ENCODE data around the gene UPF1.
A peak's percentile ranks its signal among the peaks of the same experiment; 100 is the strongest.

The UPF1 gene

DNA sequence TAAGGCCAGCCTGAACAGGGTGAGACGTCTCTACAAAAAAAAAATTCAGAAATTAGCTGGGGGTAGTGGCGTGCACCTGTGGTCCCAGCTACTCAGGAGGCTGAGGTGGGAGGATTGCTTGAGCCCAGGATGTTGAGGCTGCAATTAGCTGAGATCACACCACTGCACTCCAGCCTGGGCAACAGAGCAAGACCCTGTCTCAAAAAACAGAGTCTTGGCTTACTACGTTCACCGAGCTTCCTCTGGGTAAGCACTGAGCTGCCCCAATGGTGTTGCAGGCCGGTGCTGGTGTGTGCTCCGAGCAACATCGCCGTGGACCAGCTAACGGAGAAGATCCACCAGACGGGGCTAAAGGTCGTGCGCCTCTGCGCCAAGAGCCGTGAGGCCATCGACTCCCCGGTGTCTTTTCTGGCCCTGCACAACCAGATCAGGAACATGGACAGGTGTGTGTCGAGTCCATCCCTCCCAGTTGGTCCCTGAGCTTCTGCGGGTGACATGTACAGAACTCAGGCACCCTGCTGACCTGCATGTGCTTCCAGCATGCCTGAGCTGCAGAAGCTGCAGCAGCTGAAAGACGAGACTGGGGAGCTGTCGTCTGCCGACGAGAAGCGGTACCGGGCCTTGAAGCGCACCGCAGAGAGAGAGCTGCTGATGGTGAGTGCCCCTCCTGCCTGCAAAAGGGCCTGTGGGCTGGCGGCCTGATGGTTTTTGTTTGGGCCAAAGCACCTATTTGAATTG is 24.1 kb downstream of the UPF1 start:
- no peaks in the 10 kb centered on the region for H3K9me3 Mint-ChIP-seq
- H3K27ac Mint-ChIP-seq = peak overlapping the region in 2 of 3 experiments; percentile 54 to 83
- peaks cover 22% of the 10 kb centered on the region for H3K4me1 Mint-ChIP-seq
- peaks cover 68% of the 10 kb centered on the region for H3K36me3 Mint-ChIP-seq (ENCODE audit: low read depth)
- TF ChIP-seq, protein P1, sequence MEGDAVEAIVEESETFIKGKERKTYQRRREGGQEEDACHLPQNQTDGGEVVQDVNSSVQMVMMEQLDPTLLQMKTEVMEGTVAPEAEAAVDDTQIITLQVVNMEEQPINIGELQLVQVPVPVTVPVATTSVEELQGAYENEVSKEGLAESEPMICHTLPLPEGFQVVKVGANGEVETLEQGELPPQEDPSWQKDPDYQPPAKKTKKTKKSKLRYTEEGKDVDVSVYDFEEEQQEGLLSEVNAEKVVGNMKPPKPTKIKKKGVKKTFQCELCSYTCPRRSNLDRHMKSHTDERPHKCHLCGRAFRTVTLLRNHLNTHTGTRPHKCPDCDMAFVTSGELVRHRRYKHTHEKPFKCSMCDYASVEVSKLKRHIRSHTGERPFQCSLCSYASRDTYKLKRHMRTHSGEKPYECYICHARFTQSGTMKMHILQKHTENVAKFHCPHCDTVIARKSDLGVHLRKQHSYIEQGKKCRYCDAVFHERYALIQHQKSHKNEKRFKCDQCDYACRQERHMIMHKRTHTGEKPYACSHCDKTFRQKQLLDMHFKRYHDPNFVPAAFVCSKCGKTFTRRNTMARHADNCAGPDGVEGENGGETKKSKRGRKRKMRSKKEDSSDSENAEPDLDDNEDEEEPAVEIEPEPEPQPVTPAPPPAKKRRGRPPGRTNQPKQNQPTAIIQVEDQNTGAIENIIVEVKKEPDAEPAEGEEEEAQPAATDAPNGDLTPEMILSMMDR (IDR thresholded peaks at IDR 0.05; ENCODE audit: unreplicated experiment in 3 of 3) = no peak
- H3K27me3 Mint-ChIP-seq (ENCODE audit: low read depth) = no peaks in the 10 kb centered on the region
- H3K4me3 Mint-ChIP-seq = no peak overlapping the region

DNA sequence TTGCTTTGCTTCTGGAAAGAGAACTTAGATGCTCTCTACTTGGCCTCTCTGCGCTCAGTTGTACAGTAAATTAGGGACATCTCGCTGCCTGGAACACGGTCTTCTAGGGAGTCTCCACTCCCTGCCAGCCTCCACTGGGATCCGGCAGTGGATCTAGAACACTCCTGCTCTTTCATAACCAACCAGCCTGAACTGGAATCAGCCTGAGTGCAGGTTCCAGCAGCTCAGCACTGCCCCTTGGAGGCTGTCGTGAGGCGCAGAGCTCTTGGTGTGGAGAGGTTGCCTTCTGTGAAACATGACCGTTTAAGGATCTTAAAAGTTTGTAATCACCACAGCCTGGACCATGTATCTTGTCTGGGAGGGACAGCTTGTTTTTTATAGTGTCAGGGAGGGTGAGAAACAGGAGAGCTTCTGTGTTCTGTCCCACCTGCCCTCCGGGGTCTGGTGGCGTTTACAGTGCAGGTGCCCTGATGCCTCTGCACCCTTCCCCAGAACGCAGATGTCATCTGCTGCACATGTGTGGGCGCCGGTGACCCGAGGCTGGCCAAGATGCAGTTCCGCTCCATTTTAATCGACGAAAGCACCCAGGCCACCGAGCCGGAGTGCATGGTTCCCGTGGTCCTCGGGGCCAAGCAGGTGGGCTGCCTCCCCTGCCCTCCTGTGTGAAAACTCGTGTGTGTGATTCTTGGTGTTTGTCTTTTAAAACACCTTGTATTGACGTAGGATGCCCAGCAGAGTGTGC is 24.8 kb downstream of the UPF1 start:
- H3K27me3 Mint-ChIP-seq (ENCODE audit: low read depth) = no peaks in the 10 kb centered on the region
- peaks cover 68% of the 10 kb centered on the region for H3K36me3 Mint-ChIP-seq (ENCODE audit: low read depth)
- no peak overlapping the region for H3K4me3 Mint-ChIP-seq
- peaks cover 18% of the 10 kb centered on the region for H3K4me1 Mint-ChIP-seq
- peak overlapping the region in 2 of 3 experiments; percentile 54 to 83 for H3K27ac Mint-ChIP-seq
- H3K9me3 Mint-ChIP-seq = no peaks in the 10 kb centered on the region
- TF ChIP-seq, protein P1 (IDR thresholded peaks at IDR 0.05; ENCODE audit: unreplicated experiment in 3 of 3) = peak; percentile 32 to 37 (median 33)

DNA sequence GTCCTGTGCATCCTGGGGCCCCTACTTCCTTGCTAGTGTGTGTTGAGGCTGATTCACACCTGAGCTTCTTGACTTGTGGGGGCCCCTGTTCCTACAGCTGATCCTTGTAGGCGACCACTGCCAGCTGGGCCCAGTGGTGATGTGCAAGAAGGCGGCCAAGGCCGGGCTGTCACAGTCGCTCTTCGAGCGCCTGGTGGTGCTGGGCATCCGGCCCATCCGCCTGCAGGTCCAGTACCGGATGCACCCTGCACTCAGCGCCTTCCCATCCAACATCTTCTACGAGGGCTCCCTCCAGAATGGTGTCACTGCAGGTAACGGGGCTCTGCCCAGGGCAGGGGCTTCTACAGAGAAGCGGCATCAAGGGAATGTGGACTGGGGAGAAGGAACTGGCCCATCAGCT is 25.5 kb downstream of the UPF1 start:
- Mint-ChIP-seq H3K4me1 (peaks cover 18% of the 10 kb centered on the region), H3K27me3 (ENCODE audit: low read depth) (no peaks in the 10 kb centered on the region), H3K4me3 (no peak overlapping the region), H3K27ac (no peak overlapping the region), H3K36me3 (ENCODE audit: low read depth) (peaks cover 75% of the 10 kb centered on the region), H3K9me3 (no peaks in the 10 kb centered on the region)
- TF ChIP-seq, protein P1 (IDR thresholded peaks at IDR 0.05; ENCODE audit: unreplicated experiment in 3 of 3) = no peak

DNA sequence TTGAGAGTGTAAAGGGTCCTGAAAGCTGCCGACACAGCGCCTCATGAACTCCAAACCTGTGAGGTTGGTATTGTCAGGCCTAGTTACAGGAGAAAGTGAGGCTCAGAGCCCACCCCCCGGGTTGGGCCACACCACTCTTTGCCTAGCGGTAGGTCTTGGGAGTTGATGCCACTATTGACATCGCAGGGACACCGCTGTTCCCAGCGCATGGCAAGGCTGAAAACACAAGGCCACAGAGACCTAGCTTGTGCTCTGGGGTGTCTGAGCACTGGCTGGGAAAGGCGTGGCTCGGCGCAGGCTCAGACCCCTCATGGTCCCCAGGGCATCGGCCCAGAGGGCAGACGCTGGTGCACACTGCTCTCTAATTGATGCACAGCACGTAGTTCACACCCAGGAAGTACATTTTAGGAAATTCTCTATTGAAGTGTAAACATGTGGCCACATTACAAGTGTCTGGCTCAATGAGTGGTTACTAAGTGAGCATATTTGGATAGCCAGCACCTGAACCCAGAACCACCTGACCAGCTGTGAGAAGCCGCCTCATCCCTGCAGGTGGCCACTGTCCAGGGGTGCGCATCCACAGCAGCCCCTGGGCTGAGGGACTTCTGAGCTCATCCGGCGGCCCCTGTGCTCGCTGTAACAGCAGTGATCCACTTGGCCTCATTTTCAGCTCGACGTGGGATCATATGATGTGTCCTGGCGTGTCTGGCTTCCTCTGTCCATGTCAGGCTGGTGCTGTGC is 27.3 kb downstream of the UPF1 start:
- H3K27ac Mint-ChIP-seq = no peak overlapping the region
- peaks cover 9% of the 10 kb centered on the region for H3K4me1 Mint-ChIP-seq
- TF ChIP-seq, protein P1 (IDR thresholded peaks at IDR 0.05; ENCODE audit: unreplicated experiment in 3 of 3) = no peak
- no peaks in the 10 kb centered on the region for H3K9me3 Mint-ChIP-seq
- peaks cover 65% of the 10 kb centered on the region for H3K36me3 Mint-ChIP-seq (ENCODE audit: low read depth)
- H3K27me3 Mint-ChIP-seq (ENCODE audit: low read depth) = no peaks in the 10 kb centered on the region
- no peak overlapping the region for H3K4me3 Mint-ChIP-seq

DNA sequence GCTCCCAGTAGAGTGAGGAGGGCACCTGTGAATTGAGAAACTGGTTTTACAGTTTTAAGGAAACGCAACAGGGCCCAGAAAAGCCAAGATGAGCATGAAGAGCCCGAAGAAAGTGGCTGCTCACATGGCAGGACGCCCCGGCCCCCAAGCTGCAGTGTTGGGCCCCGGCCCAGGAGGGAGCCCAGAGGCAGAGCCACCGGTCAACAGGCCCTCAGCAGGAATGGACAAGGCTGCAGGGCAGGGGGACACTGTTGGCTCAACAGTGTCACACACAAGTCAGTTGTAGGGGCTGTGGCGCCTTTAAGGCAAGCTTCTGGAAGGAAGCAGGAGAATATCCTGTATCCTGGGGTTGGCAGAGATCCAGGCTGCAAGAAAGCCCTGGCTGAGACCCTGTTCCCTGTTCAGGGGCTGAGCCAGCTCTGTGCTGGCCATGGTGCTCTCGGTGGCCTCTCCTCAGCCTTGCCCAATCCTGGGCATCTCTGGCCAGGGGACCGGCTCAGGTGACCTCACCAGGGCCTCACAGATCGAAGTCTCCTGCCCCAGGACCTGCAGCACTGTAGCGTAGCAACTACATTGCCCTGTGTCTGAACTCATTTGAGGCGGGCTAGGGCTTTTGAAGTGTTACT is 28.0 kb downstream of the UPF1 start:
- Mint-ChIP-seq H3K4me3 (no peak overlapping the region), H3K9me3 (no peaks in the 10 kb centered on the region), H3K27ac (no peak overlapping the region), H3K36me3 (ENCODE audit: low read depth) (peaks cover 61% of the 10 kb centered on the region), H3K4me1 (peaks cover 9% of the 10 kb centered on the region), H3K27me3 (ENCODE audit: low read depth) (no peaks in the 10 kb centered on the region)
- TF ChIP-seq, protein P1 (IDR thresholded peaks at IDR 0.05; ENCODE audit: unreplicated experiment in 3 of 3) = no peak
